ENCODE measurements around the gene ZMYND8.

ZMYND8 gene

DNA sequence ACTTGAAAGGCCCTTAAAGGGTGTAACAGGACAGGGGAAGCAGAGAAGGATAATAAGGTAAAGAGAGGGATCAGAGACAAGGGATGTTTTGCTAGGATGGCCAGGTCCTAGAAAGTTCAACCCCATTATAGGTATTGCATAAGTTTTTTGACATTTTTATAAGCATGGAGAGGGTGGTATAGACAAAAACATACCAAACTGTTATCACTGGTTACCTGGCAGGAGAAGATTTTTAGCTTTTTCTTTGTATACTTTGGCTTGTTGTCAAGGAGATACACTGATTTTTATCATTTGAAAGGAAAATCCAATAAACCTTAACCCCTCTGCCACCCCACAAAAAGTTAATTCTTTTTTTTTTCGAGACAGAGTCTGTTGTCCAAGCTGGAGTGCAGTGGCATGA, 28.4 kb downstream of the ZMYND8 start:
- H3K36me3 ChIP-seq (ENCODE audit: control insufficient read depth in 2 of 2, insufficient read depth in 1 of 2, low read length in 2 of 2): peaks cover 4% of the 10 kb centered on the region in 2 experiments; a peak in 2 of 3 replicates
- H3K4me3 ChIP-seq (ENCODE audit: low read depth, low read length): no peak overlapping the region
- H3K4me1 ChIP-seq (ENCODE audit: control insufficient read depth, insufficient read depth, low read length): peaks cover 7% of the 10 kb centered on the region; the same call in 1 of the 2 replicates
- no peak overlapping the region for H3K27ac ChIP-seq (ENCODE audit: extremely low read depth, low read depth, low read length)
- ChIA-PET POLR2A (interaction anchor here (0.6 kb wide), 1 partner anchor 9 kb away, joined by 3 read pairs; no protein-coding TSS in a partner anchor), CTCF (no interaction called here)
- no peaks in the 10 kb centered on the region for H3K9me3 ChIP-seq (ENCODE audit: control insufficient read depth, insufficient read depth, low read depth, low read length)
- TF ChIP-seq, protein P1, sequence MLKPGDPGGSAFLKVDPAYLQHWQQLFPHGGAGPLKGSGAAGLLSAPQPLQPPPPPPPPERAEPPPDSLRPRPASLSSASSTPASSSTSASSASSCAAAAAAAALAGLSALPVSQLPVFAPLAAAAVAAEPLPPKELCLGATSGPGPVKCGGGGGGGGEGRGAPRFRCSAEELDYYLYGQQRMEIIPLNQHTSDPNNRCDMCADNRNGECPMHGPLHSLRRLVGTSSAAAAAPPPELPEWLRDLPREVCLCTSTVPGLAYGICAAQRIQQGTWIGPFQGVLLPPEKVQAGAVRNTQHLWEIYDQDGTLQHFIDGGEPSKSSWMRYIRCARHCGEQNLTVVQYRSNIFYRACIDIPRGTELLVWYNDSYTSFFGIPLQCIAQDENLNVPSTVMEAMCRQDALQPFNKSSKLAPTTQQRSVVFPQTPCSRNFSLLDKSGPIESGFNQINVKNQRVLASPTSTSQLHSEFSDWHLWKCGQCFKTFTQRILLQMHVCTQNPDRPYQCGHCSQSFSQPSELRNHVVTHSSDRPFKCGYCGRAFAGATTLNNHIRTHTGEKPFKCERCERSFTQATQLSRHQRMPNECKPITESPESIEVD (tag by site-specific recombination; IDR thresholded peaks at IDR 0.05): peak; percentile 58
- TF ChIP-seq, protein P2, sequence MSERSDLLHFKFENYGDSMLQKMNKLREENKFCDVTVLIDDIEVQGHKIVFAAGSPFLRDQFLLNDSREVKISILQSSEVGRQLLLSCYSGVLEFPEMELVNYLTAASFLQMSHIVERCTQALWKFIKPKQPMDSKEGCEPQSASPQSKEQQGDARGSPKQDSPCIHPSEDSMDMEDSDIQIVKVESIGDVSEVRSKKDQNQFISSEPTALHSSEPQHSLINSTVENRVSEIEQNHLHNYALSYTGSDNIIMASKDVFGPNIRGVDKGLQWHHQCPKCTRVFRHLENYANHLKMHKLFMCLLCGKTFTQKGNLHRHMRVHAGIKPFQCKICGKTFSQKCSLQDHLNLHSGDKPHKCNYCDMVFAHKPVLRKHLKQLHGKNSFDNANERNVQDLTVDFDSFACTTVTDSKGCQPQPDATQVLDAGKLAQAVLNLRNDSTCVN (tag by site-specific recombination; optimal IDR thresholded peaks at IDR 0.05): no peak
- TF ChIP-seq FEZF1 (tag by site-specific recombination; IDR thresholded peaks at IDR 0.05): no peak
- no peak for TF ChIP-seq ZNF624 (tag by site-specific recombination; IDR thresholded peaks at IDR 0.05)

DNA sequence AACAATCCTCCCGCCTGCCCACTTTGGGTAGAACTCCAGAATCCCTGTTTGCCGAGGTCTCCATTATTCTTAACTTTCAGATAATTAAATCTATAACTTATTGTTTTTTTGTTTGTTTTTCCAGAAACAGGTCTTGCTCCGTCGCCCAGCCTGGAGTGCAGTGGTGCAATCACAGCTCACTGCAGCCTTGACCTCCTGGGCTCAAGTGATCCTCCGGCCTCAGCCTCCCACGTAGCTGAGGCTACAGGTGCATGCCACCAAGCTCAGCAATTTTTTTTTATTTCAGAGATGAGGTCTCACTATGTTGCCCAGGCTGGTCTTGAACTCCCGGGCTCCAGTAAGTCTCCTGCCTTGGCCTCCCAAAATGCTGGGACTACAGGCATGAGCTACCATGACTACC, 28.8 kb downstream of the ZMYND8 start:
- H3K9me3 ChIP-seq (ENCODE audit: control insufficient read depth, insufficient read depth, low read depth, low read length): no peaks in the 10 kb centered on the region
- no peak overlapping the region for H3K4me3 ChIP-seq (ENCODE audit: low read depth, low read length)
- H3K36me3 ChIP-seq (ENCODE audit: control insufficient read depth in 2 of 2, insufficient read depth in 1 of 2, low read length in 2 of 2): peaks cover 4 to 6% of the 10 kb centered on the region in 2 experiments; a peak in 2 of 3 replicates
- TF ChIP-seq ZNF23 (tag by site-specific recombination; IDR thresholded peaks at IDR 0.05; ENCODE audit: borderline replicate concordance): no peak
- no peak for TF ChIP-seq ZNF266 (tag by site-specific recombination; IDR thresholded peaks at IDR 0.05; ENCODE audit: low read depth)
- TF ChIP-seq, protein P3, sequence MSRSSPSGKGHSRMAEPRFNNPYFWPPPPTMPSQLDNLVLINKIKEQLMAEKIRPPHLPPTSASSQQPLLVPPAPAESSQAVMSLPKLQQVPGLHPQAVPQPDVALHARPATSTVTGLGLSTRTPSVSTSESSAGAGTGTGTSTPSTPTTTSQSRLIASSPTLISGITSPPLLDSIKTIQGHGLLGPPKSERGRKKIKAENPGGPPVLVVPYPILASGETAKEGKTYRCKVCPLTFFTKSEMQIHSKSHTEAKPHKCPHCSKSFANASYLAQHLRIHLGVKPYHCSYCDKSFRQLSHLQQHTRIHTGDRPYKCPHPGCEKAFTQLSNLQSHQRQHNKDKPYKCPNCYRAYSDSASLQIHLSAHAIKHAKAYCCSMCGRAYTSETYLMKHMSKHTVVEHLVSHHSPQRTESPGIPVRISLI (tag by site-specific recombination; IDR thresholded peaks at IDR 0.05): no peak
- no peak for TF ChIP-seq FEZF1 (tag by site-specific recombination; IDR thresholded peaks at IDR 0.05)
- TF ChIP-seq, protein P4, sequence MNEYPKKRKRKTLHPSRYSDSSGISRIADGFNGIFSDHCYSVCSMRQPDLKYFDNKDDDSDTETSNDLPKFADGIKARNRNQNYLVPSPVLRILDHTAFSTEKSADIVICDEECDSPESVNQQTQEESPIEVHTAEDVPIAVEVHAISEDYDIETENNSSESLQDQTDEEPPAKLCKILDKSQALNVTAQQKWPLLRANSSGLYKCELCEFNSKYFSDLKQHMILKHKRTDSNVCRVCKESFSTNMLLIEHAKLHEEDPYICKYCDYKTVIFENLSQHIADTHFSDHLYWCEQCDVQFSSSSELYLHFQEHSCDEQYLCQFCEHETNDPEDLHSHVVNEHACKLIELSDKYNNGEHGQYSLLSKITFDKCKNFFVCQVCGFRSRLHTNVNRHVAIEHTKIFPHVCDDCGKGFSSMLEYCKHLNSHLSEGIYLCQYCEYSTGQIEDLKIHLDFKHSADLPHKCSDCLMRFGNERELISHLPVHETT (tag by site-specific recombination; IDR thresholded peaks at IDR 0.05): no peak
- TF ChIP-seq, protein P5, sequence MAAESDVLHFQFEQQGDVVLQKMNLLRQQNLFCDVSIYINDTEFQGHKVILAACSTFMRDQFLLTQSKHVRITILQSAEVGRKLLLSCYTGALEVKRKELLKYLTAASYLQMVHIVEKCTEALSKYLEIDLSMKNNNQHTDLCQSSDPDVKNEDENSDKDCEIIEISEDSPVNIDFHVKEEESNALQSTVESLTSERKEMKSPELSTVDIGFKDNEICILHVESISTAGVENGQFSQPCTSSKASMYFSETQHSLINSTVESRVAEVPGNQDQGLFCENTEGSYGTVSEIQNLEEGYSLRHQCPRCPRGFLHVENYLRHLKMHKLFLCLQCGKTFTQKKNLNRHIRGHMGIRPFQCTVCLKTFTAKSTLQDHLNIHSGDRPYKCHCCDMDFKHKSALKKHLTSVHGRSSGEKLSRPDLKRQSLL (tag by site-specific recombination; IDR thresholded peaks at IDR 0.05): 0 out of 2 replicates have a peak, but pooled peaks have one; percentile 12
- ChIA-PET CTCF (interaction anchor here (1.0 kb wide), 1 partner anchor 55 kb away, joined by 5 read pairs; no protein-coding TSS in a partner anchor), POLR2A (interaction anchor here (0.6 to 1.5 kb wide), 2 partner anchors 9 to 32 kb away, joined by 3 read pairs; no protein-coding TSS in a partner anchor)
- H3K4me1 ChIP-seq (ENCODE audit: control insufficient read depth, insufficient read depth, low read length): peaks cover 7% of the 10 kb centered on the region; the same call in 1 of the 2 replicates
- no peak overlapping the region for H3K27ac ChIP-seq (ENCODE audit: extremely low read depth, low read depth, low read length)

DNA sequence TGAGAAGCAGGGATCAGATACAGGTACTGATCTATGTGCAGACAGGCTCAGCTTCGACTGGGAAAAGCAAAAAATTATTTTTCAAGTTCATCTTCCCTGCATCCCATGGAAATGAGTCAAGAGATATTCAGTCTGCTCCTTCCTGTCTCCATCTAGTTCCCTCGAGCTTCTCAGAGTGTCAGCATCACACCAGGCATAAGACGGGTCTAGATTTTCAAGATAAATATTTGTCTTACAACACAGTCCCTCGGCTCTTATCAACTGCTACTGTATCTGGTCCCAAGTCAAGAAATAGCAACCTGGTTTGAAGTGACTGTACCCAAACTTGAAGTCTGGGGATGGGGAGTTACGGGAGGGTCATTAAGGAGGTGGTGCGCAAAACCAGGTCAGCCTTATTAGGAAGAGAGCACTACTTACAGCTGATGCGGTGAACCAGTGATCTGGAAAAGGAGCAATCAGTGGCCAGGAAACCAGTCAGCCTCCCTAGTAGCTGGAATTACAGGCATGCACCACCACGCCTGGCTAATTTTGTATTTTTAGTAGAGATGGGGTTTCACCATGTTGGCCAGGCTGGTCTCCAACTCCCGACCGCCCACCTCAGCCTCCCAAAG, 29.7 kb downstream of the ZMYND8 start:
- ChIA-PET POLR2A (interaction anchor here (1.5 kb wide), 1 partner anchor 33 kb away, joined by 3 read pairs; no protein-coding TSS in a partner anchor), CTCF (interaction anchor here (0.7 to 1.0 kb wide), 3 partner anchors 30 to 57 kb away, joined by 5 to 8 read pairs (median 7); no protein-coding TSS in a partner anchor)
- Histone ChIP-seq H3K9me3 (ENCODE audit: control insufficient read depth, insufficient read depth, low read depth, low read length) (no peaks in the 10 kb centered on the region), H3K4me3 (ENCODE audit: low read depth, low read length) (no peak overlapping the region), H3K4me1 (ENCODE audit: control insufficient read depth, insufficient read depth, low read length) (peaks cover 7% of the 10 kb centered on the region; the same call in 1 of the 2 replicates), H3K27ac (ENCODE audit: extremely low read depth, low read depth, low read length) (no peak overlapping the region), H3K36me3 (ENCODE audit: control insufficient read depth in 2 of 2, insufficient read depth in 1 of 2, low read length in 2 of 2) (peaks cover 0 to 8% of the 10 kb centered on the region in 2 experiments; a peak in 2 of 3 replicates)
- peak; percentile 41; the same call in 1 of the 2 replicates for TF ChIP-seq MZF1 (tag by site-specific recombination; IDR thresholded peaks at IDR 0.05; ENCODE audit: borderline replicate concordance)
- TF ChIP-seq SETDB1 (IDR thresholded peaks at IDR 0.05; ENCODE audit: insufficient read length, low read length): no peak
- TF ChIP-seq OSR2 (tag by site-specific recombination; IDR thresholded peaks at IDR 0.05): peak; percentile 69

All from HEK293 (cell line).